HFFc6 (cell line): ENCODE measurements around the gene DNAH17. TPM values are rescaled to one million over a fixed set of nuclear protein-coding genes. Genes with fewer than 3 reads are reported as not detected.

ENCODE experiments used
- DNase-seq: peaks from one replicate; pipeline ENCODE4 v3.0.0-alpha.2; 2018
- H3K27ac Mint-ChIP-seq: 2 replicates; pipeline ENCODE4 v1.8.0; 2020; ENCODE audit warnings: mild to moderate bottlenecking, mixed read lengths
- H3K27me3 Mint-ChIP-seq: 2 replicates; pipeline ENCODE4 v1.8.0; 2021; ENCODE audit warnings: mild to moderate bottlenecking, moderate library complexity, mixed read lengths; ENCODE audit not compliant: insufficient read depth
- H3K36me3 Mint-ChIP-seq: 2 replicates; pipeline ENCODE4 v1.8.0; 2021; ENCODE audit warnings: low read depth, mixed read lengths
- H3K4me1 Mint-ChIP-seq: 2 replicates; pipeline ENCODE4 v1.8.0; 2020; ENCODE audit warnings: low read depth, mixed read lengths
- H3K4me3 Mint-ChIP-seq: 2 replicates; pipeline ENCODE4 v1.8.0; 2020; ENCODE audit warnings: mild to moderate bottlenecking, moderate library complexity, mixed read lengths
- H3K9me3 Mint-ChIP-seq: 2 replicates; pipeline ENCODE4 v1.8.0; 2020; ENCODE audit warnings: mild to moderate bottlenecking, mixed read lengths
- total RNA-seq, 6 experiments: library from RNA; stranded (reverse); fragmentation: NEBNext Ultra II Directional; extraction: Animal tissue kit (Norgen Biotek cat#: 25700); gene quantifications; 2 replicates in 1 of 6; 3 replicates in 5 of 6; pipeline ENCODE4 v1.2.3, GENCODE V29; 2021
- TF ChIP-seq, protein P1 (sequence below): fragments of 200-600 bp; sonication (generic); IDR thresholded peaks from 2 replicates; pipeline ENCODE4 v1.5.0; 2021; ENCODE audit warnings: antibody characterized with exemption, mild to moderate bottlenecking

The DNAH17 gene
- total RNA-seq, 6 experiments from 2014 or later = not detected

DNA sequence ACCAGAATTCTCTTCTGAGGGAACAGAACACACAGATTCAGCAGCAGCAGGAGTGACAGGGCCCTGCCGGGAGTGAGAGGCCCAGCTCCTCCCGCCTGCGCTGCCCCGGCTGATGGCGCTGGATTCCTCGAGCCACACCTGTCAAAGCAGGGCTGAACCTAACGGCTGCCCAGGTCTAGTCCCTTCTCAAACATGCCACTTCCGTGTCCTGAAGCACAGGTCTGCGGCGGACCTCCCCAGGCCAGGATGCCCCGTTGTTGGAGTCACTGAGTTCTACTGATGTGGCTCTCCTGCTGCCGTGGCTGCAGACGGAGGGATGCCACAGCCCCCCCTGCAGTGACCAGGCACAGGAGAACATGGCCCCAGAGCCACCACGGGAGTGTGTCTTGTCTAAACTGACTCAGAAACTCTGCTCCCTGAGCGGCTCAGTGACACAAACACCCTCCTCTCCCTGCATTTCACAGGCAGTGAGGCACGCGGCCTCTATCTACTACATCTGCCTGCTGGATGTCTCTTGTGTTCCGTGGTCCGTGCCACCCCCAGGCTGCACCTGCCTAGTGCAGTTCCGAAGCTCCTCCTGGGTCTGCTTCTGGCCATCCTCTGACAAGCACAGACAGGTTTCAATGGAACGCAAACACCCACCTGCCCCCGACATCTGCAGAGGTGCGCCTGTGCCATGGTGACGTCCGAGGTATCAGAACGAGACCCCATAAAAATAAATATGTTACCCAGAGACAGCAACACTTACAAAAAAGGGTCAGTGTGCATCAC, 44.7 kb upstream of the DNAH17 start:
- Mint-ChIP-seq H3K27ac (no peak overlapping the region), H3K9me3 (peaks cover 11% of the 10 kb centered on the region; the same call in 1 of the 2 replicates), H3K4me1 (no peaks in the 10 kb centered on the region), H3K27me3 (peaks cover 22% of the 10 kb centered on the region), H3K36me3 (peaks cover 8% of the 10 kb centered on the region), H3K4me3 (no peak overlapping the region)
- no peak for DNase-seq
- TF ChIP-seq, protein P1, sequence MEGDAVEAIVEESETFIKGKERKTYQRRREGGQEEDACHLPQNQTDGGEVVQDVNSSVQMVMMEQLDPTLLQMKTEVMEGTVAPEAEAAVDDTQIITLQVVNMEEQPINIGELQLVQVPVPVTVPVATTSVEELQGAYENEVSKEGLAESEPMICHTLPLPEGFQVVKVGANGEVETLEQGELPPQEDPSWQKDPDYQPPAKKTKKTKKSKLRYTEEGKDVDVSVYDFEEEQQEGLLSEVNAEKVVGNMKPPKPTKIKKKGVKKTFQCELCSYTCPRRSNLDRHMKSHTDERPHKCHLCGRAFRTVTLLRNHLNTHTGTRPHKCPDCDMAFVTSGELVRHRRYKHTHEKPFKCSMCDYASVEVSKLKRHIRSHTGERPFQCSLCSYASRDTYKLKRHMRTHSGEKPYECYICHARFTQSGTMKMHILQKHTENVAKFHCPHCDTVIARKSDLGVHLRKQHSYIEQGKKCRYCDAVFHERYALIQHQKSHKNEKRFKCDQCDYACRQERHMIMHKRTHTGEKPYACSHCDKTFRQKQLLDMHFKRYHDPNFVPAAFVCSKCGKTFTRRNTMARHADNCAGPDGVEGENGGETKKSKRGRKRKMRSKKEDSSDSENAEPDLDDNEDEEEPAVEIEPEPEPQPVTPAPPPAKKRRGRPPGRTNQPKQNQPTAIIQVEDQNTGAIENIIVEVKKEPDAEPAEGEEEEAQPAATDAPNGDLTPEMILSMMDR = no peak

DNA sequence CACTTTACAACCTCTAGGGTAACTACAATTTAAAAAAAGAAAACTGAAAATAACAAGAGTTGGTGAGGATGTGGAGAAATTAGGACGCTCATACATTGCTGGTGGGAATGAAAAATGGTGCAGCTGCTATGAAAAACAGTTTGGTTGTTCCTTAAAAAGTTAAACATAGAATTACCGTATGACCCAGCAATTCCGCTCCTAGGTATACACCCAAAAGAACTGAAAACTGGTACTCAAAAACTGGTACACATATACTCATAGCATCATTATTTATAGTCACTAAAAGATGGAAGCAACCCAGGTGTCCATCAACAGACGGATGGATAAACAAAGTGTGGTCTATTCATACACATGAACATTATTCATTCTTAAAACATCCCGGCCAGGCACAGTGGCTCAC, 42.9 kb upstream of the DNAH17 start:
- H3K36me3 Mint-ChIP-seq = peaks cover 8% of the 10 kb centered on the region
- H3K9me3 Mint-ChIP-seq = peaks cover 11% of the 10 kb centered on the region; the same call in 1 of the 2 replicates
- no peak for DNase-seq
- H3K4me3 Mint-ChIP-seq = no peak overlapping the region
- H3K27me3 Mint-ChIP-seq = peaks cover 22% of the 10 kb centered on the region
- TF ChIP-seq, protein P1 = no peak
- H3K27ac Mint-ChIP-seq = no peak overlapping the region
- no peaks in the 10 kb centered on the region for H3K4me1 Mint-ChIP-seq

DNA sequence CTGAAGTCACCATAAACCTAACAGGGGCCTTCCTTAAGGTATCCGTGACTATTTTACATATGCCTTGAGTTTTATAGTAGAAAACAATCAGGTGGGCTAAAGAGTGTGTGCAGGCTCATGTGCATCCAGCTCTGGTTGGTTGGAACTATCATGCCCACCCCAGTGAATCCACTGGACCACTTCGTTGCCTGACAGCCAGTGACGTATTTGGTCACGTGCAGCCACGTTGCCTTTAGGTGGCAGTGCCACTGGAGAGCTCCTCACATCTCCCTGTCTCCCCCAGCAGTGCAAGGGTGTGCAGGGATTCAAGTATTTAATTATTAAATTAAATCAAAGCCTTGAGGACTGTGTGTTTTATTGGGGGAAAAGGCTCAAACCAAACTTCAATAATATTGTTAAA, 42.1 kb upstream of the DNAH17 start:
- Mint-ChIP-seq H3K4me1 (no peaks in the 10 kb centered on the region), H3K9me3 (peaks cover 11% of the 10 kb centered on the region; the same call in 1 of the 2 replicates), H3K27ac (no peak overlapping the region), H3K4me3 (no peak overlapping the region), H3K36me3 (peaks cover 8% of the 10 kb centered on the region), H3K27me3 (peaks cover 16% of the 10 kb centered on the region)
- no peak for DNase-seq
- TF ChIP-seq, protein P1 = no peak

DNA sequence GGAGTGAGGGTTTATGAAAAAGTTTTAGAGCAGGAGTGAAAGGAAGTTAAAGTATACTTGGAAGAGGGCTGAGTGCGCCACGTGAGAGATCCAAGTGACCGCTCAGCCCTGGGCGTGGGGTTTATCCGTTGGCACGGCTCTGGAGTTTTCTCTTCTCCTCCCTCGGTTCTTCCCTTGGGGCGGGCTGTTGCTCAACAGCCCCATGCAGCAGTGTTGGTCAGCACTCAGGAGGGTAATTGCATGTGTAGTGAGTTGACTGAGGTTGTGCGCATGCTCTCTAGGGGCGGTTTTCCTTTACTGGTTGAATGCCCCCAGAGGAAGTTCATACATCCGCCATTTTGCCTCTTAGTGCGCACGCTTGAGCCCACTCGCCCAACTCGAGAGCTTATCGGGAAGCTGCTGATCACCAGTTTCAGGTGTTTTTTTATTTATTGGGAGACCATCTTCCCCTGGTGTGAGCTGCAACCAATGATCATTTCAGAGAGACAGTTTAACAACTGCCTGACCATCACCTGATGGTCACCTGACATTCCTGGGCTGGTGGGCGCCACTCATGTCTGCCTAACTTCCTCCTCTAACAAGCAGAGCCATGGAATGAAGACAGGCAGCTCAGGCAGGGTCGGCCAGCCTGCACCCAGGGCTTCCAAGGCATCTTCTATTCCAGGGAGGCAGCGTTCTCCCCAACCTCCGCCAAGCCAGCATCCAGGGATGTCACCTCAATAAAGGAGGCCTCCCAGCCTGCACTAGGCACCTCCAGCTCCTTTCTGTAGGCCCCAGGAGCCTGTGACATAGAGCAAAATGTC, 41.3 kb upstream of the DNAH17 start:
- peaks cover 8% of the 10 kb centered on the region for H3K36me3 Mint-ChIP-seq
- no peaks in the 10 kb centered on the region for H3K4me1 Mint-ChIP-seq
- H3K27ac Mint-ChIP-seq = no peak overlapping the region
- TF ChIP-seq, protein P1 = no peak
- no peak overlapping the region for H3K4me3 Mint-ChIP-seq
- peaks cover 11% of the 10 kb centered on the region; the same call in 1 of the 2 replicates for H3K9me3 Mint-ChIP-seq
- H3K27me3 Mint-ChIP-seq = peaks cover 17% of the 10 kb centered on the region
- DNase-seq = no peak

DNA sequence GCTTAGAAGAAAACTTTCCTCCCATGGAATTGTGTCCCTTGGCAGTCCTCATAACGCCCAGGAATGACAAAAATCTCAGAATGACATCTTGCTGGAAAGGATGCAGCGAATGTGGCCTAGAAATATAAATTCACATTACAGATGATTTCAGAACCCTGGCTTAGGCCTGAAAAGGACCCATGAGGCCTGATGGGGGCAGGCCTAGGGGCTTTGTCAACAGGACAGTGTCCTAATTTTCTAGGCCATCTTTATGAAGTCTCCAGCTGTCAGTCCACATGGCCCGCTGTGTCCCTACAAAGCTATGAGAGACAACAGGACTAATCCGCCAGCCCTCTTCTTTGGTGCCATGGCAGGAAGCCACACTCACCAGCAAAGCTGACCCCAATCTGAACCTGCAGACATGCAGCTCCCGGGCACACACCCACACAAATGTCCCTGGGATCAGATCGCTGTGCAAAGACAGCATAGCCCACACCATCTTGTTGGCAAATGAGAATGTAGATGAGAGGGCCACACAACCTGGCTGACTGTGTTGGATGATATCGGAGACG, 40.4 kb upstream of the DNAH17 start:
- no peak overlapping the region for H3K4me3 Mint-ChIP-seq
- TF ChIP-seq, protein P1 = no peak
- H3K27ac Mint-ChIP-seq = no peak overlapping the region
- peaks cover 11% of the 10 kb centered on the region; the same call in 1 of the 2 replicates for H3K9me3 Mint-ChIP-seq
- peaks cover 15% of the 10 kb centered on the region for H3K27me3 Mint-ChIP-seq
- no peak for DNase-seq
- H3K4me1 Mint-ChIP-seq = no peaks in the 10 kb centered on the region
- peaks cover 8% of the 10 kb centered on the region for H3K36me3 Mint-ChIP-seq
